GM18519 (cell line): ENCODE data around the gene FGF14.

Experiments used
- ATAC-seq: cut with Tn5 transposase; IDR thresholded peaks from one replicate; pipeline ENCODE4 v1.9.1; 2021; ENCODE audit warnings: mild to moderate bottlenecking, moderate library complexity; ENCODE audit not compliant: unreplicated experiment, low FRiP score

FGF14 gene

DNA sequence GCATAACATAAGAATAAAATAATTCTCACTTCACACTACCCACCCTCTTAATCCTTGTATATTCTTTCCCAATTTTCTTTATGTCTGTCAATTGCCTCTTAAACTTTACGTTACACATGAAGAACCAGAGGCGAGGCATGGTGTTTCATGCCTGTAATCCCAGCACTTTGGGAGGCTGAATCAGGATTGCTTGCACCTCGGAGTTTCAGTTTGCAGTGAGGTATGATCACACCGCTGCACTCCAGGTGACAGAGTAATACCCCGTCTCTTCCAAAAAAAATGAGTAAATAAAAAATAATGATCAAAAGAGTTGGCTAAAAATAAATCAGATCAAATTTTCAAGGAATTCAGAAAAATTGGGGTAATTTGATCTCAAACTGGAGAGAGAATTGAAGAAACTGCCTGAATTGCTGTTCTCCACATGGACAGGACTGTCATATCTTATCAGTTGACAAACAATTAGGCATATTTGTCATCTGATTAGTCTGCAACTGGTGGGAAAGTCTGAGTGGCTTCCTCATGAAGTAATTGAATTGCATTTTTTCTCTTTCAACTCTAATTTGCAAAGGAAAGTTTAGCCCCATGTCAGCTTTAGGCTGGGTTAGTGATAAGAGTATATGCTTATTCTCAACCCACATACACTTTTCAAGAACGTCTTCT lies 646.5 kb downstream of the FGF14 start:
- ATAC-seq: no peak

GRCh38 chr13:101752432-101752831 lies 649.4 kb downstream of the FGF14 start:
- no peak for ATAC-seq

DNA sequence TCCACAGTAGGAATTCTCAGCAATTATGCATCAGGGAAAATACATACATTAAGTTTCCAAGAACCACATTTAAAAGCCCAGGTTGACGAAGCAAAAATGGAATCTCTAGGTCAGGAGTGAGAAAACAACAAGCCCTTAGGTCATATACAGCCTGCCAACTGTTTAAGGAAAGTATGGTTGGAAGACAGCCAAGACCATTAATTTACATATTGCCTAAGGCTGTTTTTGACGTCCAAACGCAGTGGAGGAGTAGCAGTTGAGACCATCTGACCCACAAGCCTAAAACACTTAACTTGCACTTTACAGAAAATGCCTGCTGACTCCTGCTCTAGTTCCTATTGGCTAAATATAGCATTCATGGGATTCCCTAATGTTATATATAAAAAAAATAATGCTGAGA lies 650.4 kb downstream of the FGF14 start:
- no peak for ATAC-seq

GRCh38 chr13:101749584-101749983 lies 652.3 kb downstream of the FGF14 start:
- ATAC-seq: no peak

- no peak for ATAC-seq
Observed at GRCh38 chr13:101747039-101747438, 654.8 kb downstream of the FGF14 start.

- no peak for ATAC-seq
Observed at GRCh38 chr13:101746513-101746912, 655.3 kb downstream of the FGF14 start.

DNA sequence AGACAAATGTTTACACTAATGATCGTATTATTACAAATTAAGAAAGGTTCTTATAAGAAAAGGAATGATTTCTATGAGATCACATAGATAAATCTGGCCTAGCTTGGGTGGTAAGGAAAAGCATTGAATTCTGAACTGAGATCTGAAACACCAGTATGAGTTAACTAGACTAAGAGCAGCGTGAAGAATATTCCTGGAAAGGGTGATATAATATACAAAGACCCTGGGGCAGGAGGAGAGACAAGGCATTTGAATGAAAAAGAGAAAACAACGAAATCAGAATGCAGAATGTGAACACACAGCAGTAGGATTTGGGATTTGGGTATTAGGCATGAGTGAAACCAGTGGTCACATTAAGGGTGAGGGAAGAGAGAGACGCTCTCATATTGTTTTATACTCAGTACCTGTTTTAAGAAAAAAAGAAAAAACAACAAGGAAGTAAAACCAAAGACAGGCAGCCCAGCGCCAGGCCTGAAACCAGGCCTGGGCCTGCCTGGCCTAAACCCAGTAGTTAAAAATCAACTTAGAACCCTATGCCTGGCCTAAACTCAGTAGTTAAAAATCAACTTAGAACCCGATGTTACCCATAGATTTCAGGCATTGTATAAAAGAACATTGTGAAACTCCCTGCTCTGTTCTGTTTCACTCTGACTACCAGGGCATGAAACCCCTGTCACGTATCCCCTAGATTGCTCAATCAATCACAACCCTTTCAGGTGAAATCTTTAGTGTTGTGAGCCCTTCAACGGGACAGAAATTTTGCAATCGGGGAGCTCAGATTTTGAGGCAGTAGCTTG lies 662.3 kb downstream of the FGF14 start:
- peak; percentile 46 for ATAC-seq

DNA sequence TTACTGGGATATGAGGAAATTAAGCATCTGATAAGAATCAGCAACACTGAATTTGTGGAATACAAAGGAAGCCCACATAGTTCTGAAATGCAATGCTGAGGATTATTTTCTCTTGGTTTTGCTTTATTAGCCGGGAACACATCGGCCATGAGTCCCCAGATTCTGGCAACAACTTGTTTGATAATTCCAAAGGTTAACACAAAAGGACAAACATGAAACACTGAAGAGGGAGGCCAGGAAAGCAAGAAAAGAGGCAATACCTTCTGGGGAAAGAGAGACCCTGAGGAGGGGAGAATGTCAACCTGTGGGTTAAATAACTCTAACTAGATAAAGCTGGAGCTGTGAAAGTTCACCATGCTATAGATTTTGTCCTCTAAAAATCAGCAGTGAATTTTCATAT lies 663.5 kb downstream of the FGF14 start:
- ATAC-seq: no peak

DNA sequence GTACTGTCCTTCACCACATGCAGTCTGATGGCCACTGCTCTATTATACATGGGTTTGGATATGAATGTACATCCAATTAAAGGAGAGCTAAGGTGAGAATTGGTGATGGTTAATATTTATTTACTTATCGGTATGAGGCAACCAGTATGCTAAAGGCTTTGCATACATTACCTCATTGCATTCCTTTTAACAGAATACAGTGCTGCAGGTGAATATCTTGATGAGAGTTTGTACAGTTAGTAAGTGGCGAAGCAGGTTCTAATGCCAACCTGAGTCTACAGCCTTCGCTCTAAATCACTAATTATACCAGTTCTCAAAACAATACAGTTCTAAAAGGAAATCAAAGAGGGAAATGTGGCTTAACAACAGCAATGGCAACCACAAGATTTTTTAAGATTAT lies 665.3 kb downstream of the FGF14 start:
- no peak for ATAC-seq

GRCh38 chr13:101730420-101731000 lies 671.3 kb downstream of the FGF14 start:
- no peak for ATAC-seq

DNA sequence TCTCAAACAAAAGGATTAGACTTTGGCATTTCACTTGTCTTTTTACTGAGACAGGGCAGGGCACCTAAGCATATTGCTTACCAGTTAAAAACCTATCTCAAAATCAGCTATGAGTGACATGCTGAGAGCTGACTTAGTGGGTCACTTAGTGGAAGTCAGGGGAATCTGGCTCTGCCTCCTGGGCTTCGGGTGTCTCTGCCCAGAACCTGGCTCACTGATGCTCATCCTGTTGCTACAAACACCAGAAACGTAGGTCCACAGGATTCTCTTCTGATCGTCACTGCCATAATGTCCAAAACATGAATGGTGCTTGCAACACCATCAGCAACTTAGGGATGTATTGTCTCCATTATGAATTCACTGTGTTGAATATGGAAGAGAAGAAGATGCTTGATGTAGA lies 673.2 kb downstream of the FGF14 start:
- no peak for ATAC-seq

DNA sequence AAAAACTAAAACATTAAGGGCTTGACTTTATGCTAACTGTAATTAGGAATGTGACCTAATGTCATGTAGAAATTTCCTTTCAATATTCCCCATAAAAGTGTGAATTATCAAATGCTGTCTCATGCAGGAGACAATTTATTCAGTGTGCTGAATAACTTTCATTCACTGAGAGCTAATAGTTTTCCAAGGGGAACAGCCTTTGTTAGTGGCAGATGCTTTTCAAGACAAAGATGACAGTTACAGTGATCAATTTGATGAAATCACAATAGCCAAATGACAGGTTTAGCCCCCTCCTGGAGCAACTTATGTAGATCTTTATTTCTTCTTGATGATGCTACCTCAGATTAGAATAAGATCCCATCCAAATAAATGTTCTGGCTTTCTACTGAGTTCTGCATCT lies 673.8 kb downstream of the FGF14 start:
- no peak for ATAC-seq

- ATAC-seq: no peak
Observed at GRCh38 chr13:101727118-101727517, 674.7 kb downstream of the FGF14 start.

GRCh38 chr13:101726681-101727080 lies 675.2 kb downstream of the FGF14 start:
- ATAC-seq: no peak

- no peak for ATAC-seq
Observed at GRCh38 chr13:101718496-101718895, 683.4 kb downstream of the FGF14 start.

GRCh38 chr13:101717353-101717752 lies 684.5 kb downstream of the FGF14 start:
- ATAC-seq: no peak

GRCh38 chr13:101714195-101714594 lies 687.7 kb downstream of the FGF14 start:
- no peak for ATAC-seq

GRCh38 chr13:101712026-101712348 lies 689.9 kb downstream of the FGF14 start:
- ATAC-seq: no peak

GRCh38 chr13:101711307-101712025 lies 690.4 kb downstream of the FGF14 start:
- ATAC-seq: no peak

DNA sequence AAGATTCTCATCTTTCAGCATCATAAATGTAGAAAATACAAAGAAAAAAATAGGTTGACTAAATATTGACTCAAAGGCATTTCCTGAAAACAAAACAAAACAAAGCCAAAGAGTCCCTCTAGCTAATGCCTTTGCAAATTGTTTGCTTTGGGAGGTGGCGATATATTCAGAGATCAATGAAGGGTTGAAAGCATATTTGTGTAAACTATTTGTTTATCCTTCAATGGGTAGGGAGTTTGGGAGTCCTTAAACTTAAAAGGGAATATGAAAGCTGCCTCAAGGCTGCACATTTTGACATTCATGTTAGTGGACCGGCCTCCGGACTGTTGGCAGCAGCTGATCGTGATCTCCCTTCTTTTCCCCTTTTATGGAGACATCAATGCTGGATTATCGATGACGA lies 691.9 kb downstream of the FGF14 start:
- no peak for ATAC-seq

GRCh38 chr13:101708115-101708514 lies 693.7 kb downstream of the FGF14 start:
- ATAC-seq: no peak
